Measurements from ENCODE around the gene BDH1.

- TF ChIP-seq FOSL1 (CRISPR knock-in tag; IDR thresholded peaks at IDR 0.05; ENCODE audit: borderline replicate concordance), result no peak
- no peak for TF ChIP-seq CTCF (CRISPR knock-in tag; IDR thresholded peaks at IDR 0.05)
- no peak for TF ChIP-seq PREB (CRISPR knock-in tag; IDR thresholded peaks at IDR 0.05)
- no peak for TF ChIP-seq REST (IDR thresholded peaks at IDR 0.05; ENCODE audit: borderline replicate concordance in 1 of 2, low read depth in 1 of 2, low read length in 2 of 2)
- TF ChIP-seq TAF1 (CRISPR knock-in tag; IDR thresholded peaks at IDR 0.05), result no peak
- TF ChIP-seq CAMTA2 (CRISPR knock-in tag; IDR thresholded peaks at IDR 0.05; ENCODE audit: borderline replicate concordance), result no peak
- TF ChIP-seq ZNF776 (CRISPR knock-in tag; IDR thresholded peaks at IDR 0.05), result no peak
- no peak for TF ChIP-seq TAF15 (IDR thresholded peaks at IDR 0.05; ENCODE audit: low read depth, low read length, poor library complexity, severe bottlenecking)
- TF ChIP-seq MAF1 (CRISPR knock-in tag; IDR thresholded peaks at IDR 0.05; ENCODE audit: borderline replicate concordance), result no peak
Measured at GRCh38 chr3:197504641-197505121, 51.1 kb downstream of the BDH1 start.
